HepG2 (cell line): ENCODE results near the gene RASA3. TPM values are rescaled to one million over a fixed set of nuclear protein-coding genes. Genes with fewer than 3 reads are reported as not detected.

ENCODE experiments used
- ATAC-seq: fragments of 200-7000 bp; cut with Tn5 transposase; 3 replicates; pipeline ENCODE4 v1.9.1; 2020; ENCODE audit warnings: mild to moderate bottlenecking, moderate library complexity
- BruUV-seq: library from RNA; stranded (reverse); fragments of 400-500 nt; replicated peaks from 2 replicates; lab custom pipeline; 2021; lab: Mats Ljungman, UMichigan
- CTCF ChIA-PET: fragments of 300-600 bp; formaldehyde crosslinking; extraction: SDS; loops from one replicate; lab custom pipeline; 2021; ENCODE audit warnings: low total read pairs, inconsistent platforms, low intra/inter-chr PET ratio; lab: Yijun Ruan, JAX
- POLR2A ChIA-PET: fragments of 350-600 bp; sonication (Branson Sonifier 250); formaldehyde crosslinking; loops from one replicate; lab custom pipeline; 2020; ENCODE audit warnings: antibody characterized with exemption, inconsistent platforms; lab: Yijun Ruan, JAX
- DNase-seq: peaks from one replicate; pipeline ENCODE4 v3.0.0-alpha.2; 2015; ENCODE audit warnings: low spot score
- FAIRE-seq: peaks from 3 replicates; lab custom pipeline; 2011; peaks lifted over from hg19 to GRCh38; lab: Jason Lieb, UNC
- H2AFZ ChIP-seq: one replicate; pipeline ENCODE4 v1.6.1; 2011; ENCODE audit warnings: low read length, inconsistent platforms
- H3K27ac ChIP-seq: fragments of 300-600 bp; 3 replicates; pipeline ENCODE4 v1.8.0; 2011; ENCODE audit warnings: mixed run types, mild to moderate bottlenecking, mixed read lengths, low read length, inconsistent platforms; ENCODE audit not compliant: insufficient read depth; ENCODE audit errors: extremely low read length
- H3K27me3 ChIP-seq, 2 experiments: fragments of 200-600 bp in 1 of 2; 2 replicates in 1 of 2; 3 replicates in 1 of 2; pipeline versions ENCODE4 v1.6.0 to v1.8.0; 2011; ENCODE audit warnings: low read length in 2 of 2, mild to moderate bottlenecking in 2 of 2, moderate library complexity in 2 of 2, inconsistent platforms in 1 of 2; ENCODE audit not compliant: insufficient read depth in 2 of 2, control insufficient read depth in 1 of 2
- H3K36me3 ChIP-seq, 2 experiments: fragments of 200-600 bp in 1 of 2; replicated peaks in 1 of 2; 2 replicates in 1 of 2; 3 replicates in 1 of 2; pipeline versions ENCODE4 v1.5.1 to v1.8.0; 2011; ENCODE audit warnings: low read length in 2 of 2, inconsistent platforms in 1 of 2; ENCODE audit not compliant: insufficient read depth in 2 of 2, control insufficient read depth in 1 of 2
- H3K4me1 ChIP-seq: 2 replicates; pipeline ENCODE4 v1.5.1; 2012; ENCODE audit warnings: low read length, inconsistent platforms; ENCODE audit not compliant: insufficient read depth
- H3K4me2 ChIP-seq: 2 replicates; pipeline ENCODE4 v1.6.0; 2011; ENCODE audit warnings: low read depth, low read length, inconsistent platforms
- H3K4me3 ChIP-seq, 3 experiments: fragments of 200-600 bp in 1 of 3; sonication (generic), shearing (Covaris generic) in 1 of 3; replicated peaks in 1 of 3; 2 replicates each; pipeline ENCODE4 v1.5.1; 2011 to 2016; ENCODE audit warnings: low read length in 3 of 3, inconsistent platforms in 2 of 3, low read depth in 2 of 3, mild to moderate bottlenecking in 2 of 3, control low read depth in 1 of 3, mixed read lengths in 1 of 3; ENCODE audit not compliant: insufficient read depth in 1 of 3
- H3K79me2 ChIP-seq: one replicate; pipeline ENCODE4 v1.6.1; 2011; ENCODE audit warnings: low read length, inconsistent platforms; ENCODE audit not compliant: insufficient read depth
- H3K9ac ChIP-seq: 2 replicates; pipeline ENCODE4 v1.6.0; 2011; ENCODE audit warnings: mild to moderate bottlenecking, low read depth, low read length, inconsistent platforms; ENCODE audit not compliant: insufficient read depth
- H3K9me3 ChIP-seq: 2 replicates; pipeline ENCODE4 v1.5.1; 2012; ENCODE audit warnings: mild to moderate bottlenecking, low read length
- H4K20me1 ChIP-seq: 2 replicates; pipeline ENCODE4 v1.6.0; 2011; ENCODE audit warnings: inconsistent platforms, mild to moderate bottlenecking, low read length, moderate library complexity; ENCODE audit not compliant: insufficient read depth
- DZIP1 ChIP-seq: sonication (generic); formaldehyde crosslinking; IDR thresholded peaks from 2 replicates; pipeline ENCODE4 v1.5.0; 2020; ENCODE audit warnings: mild to moderate bottlenecking, missing genetic modification reagents
- E2F2 ChIP-seq: sonication (generic); formaldehyde crosslinking; IDR thresholded peaks from 2 replicates; pipeline ENCODE4 v1.4.0; 2020; ENCODE audit warnings: missing genetic modification reagents, borderline replicate concordance
- FOSL2 ChIP-seq: sonication (generic); formaldehyde crosslinking; IDR thresholded peaks from 2 replicates; pipeline ENCODE4 v1.4.0; 2020; ENCODE audit warnings: missing genetic modification reagents
- HDAC2 ChIP-seq: sonication (generic); formaldehyde crosslinking; IDR thresholded peaks from 2 replicates; pipeline ENCODE4 v1.4.0; 2020; ENCODE audit warnings: missing genetic modification reagents
- MED13 ChIP-seq: sonication (generic); formaldehyde crosslinking; IDR thresholded peaks from 2 replicates; pipeline ENCODE4 v1.5.0; 2020; ENCODE audit warnings: missing genetic modification reagents
- SP1 ChIP-seq, 2 experiments: fragments of 450-650 bp in 1 of 2; sonication (generic) in 1 of 2; formaldehyde crosslinking in 1 of 2; IDR thresholded peaks; 2 replicates each; pipeline versions ENCODE4 v1.4.0 to v1.6.1; 2016 to 2020; ENCODE audit warnings: missing genetic modification reagents in 1 of 2
- TEAD3 ChIP-seq: optimal IDR thresholded peaks from 2 replicates; pipeline ENCODE3; 2016; ENCODE audit warnings: borderline replicate concordance
- ZBTB43 ChIP-seq: sonication (generic); formaldehyde crosslinking; conservative IDR thresholded peaks from 2 replicates; pipeline ENCODE4 v1.4.0; 2020; ENCODE audit warnings: missing genetic modification reagents
- ZNF441 ChIP-seq: sonication (generic); formaldehyde crosslinking; IDR thresholded peaks from 2 replicates; pipeline ENCODE4 v1.7.0; 2021; ENCODE audit warnings: missing genetic modification reagents, borderline replicate concordance
- ZNF615 ChIP-seq: sonication (generic); formaldehyde crosslinking; IDR thresholded peaks from 2 replicates; pipeline ENCODE4 v1.5.0; 2020; ENCODE audit warnings: mild to moderate bottlenecking, missing genetic modification reagents, borderline replicate concordance
- ZNF777 ChIP-seq: sonication (generic); formaldehyde crosslinking; IDR thresholded peaks from 2 replicates; pipeline ENCODE4 v1.4.0; 2020; ENCODE audit warnings: missing genetic modification reagents
- WGBS: methylation state at CpG from one replicate; pipeline ENCODE4 v1.1.6; 2017; ENCODE audit warnings: low lambda C conversion rate; 5-methylcytosine and 5-hydroxymethylcytosine counted together
- in situ Hi-C: cut with HindIII; loops from 2 replicates; pipeline ENCODE4 v1.10.0; 2017; ENCODE audit warnings: low pct_unique_long_range_greater_than_20kb; ENCODE audit not compliant: extremely low pct_ligation_motif_present
- intact Hi-C: fragments of 100-400 bp; cut with micrococcal nuclease; formaldehyde crosslinking; loops from one replicate; pipeline ENCODE4 v1.10.0; 2022; ENCODE audit not compliant: unreplicated experiment
- polyA plus RNA-seq, 8 experiments: library from polyadenylated mRNA; depleted of rRNA in 3 of 8; stranded (reverse) in 7 of 8; unstranded in 1 of 8; fragments of >200 nt; fragmentation: Illumina TruSeq in 4 of 8; extraction: Trizol in 4 of 8; gene quantifications; 2 replicates each; pipeline versions ENCODE4 v1.2.1 to v1.2.3, GENCODE V29; 2011 to 2016; ENCODE audit warnings: low read depth in 4 of 8, missing spikeins in 1 of 8, mixed read lengths in 1 of 8; ENCODE audit not compliant: insufficient read depth in 1 of 8
- total RNA-seq, 5 experiments: library from RNA; depleted of rRNA; stranded (reverse); fragments of >200 nt; fragmentation: Illumina TruSeq; extraction: Trizol; gene quantifications; 2 replicates each; pipeline ENCODE4 v1.2.3, GENCODE V29; 2016; ENCODE audit warnings: low read depth in 1 of 5

RASA3 gene
- total and polyA plus RNA-seq, 2 of the 13 experiments (the other 11 are each of a cell fraction or from before 2014, with no cell fraction given), result 0.05 TPM; not detected in 1

GRCh38 chr13:114120591-114121011 is 11.8 kb downstream of the RASA3 start (continued):
- TF ChIP-seq DZIP1 (CRISPR knock-in tag) (no peak), FOSL2 (no peak), ZBTB43 (no peak), HDAC2 (CRISPR knock-in tag) (no peak), MED13 (no peak), ZNF441 (no peak), ZNF615 (CRISPR knock-in tag) (no peak), E2F2 (CRISPR knock-in tag) (no peak)

- peaks cover 34% of the 10 kb centered on the region for H3K4me1 ChIP-seq
- in situ Hi-C loops, result no loop called here
- no peak for FAIRE-seq
- no peak for TF ChIP-seq SP1 (IDR thresholded peaks at IDR 0.05)
- TF ChIP-seq SP1 (CRISPR knock-in tag; IDR thresholded peaks at IDR 0.05), result no peak
- TF ChIP-seq ZNF777 (CRISPR knock-in tag), result 0 out of 2 replicates have a peak, but pooled peaks have one; percentile 19
- peak; percentile 15 for TF ChIP-seq TEAD3 (CRISPR knock-in tag)
- TF ChIP-seq, all 625 proteins: peak for 2
- POLR2A ChIA-PET, result no interaction called here
- H3K4me2 ChIP-seq, result peak overlapping the region; percentile 36; the same call in 1 of the 2 replicates
- peak; percentile 30 for DNase-seq
- H3K79me2 ChIP-seq, result no peaks in the 10 kb centered on the region
- no peak overlapping the region for H3K9ac ChIP-seq
- intact Hi-C loops, result loop anchor here (2.0 kb wide), 1 partner anchor 18 kb away; no protein-coding TSS in a partner anchor
- H3K36me3 ChIP-seq, result no peaks in the 10 kb centered on the region
- CTCF ChIA-PET, result no interaction called here
- no peak overlapping the region for H3K27ac ChIP-seq
- H3K4me3 ChIP-seq, result no peak overlapping the region
- no peaks in the 10 kb centered on the region for H3K9me3 ChIP-seq
- no peak overlapping the region for H2AFZ ChIP-seq
- H4K20me1 ChIP-seq, result no peaks in the 10 kb centered on the region
- 4% methylated on average over 6 of the region's 14 CpGs for WGBS
- peak; percentile 31; the same call in 2 of the 3 replicates for ATAC-seq
- H3K27me3 ChIP-seq, result peaks cover 3 to 32% of the 10 kb centered on the region in 2 experiments; a peak in 4 of 5 replicates
- BruUV-seq, result no TSS peak
Observed at GRCh38 chr13:114119196-114119595, 13.2 kb downstream of the RASA3 start.
